ENCODE results near the gene TEDC1. TPM values are rescaled to one million over a fixed set of nuclear protein-coding genes. Genes with fewer than 3 reads are reported as not detected.
"Not testable (repeated sequence)": the region's sequence is repeated elsewhere in the genome, so short reads cannot be mapped to it uniquely, and the experiment has no call there.

The TEDC1 gene
- total and polyA plus RNA-seq, 5 experiments from 2014 or later = 7.2 to 25.0 (median 10.1) TPM

- peaks cover 0 to 18% (median 6%) of the 10 kb centered on the region in 4 donors for H3K4me1 Mint-ChIP-seq
- peaks cover 1 to 21% (median 5%) of the 10 kb centered on the region in 5 donors for H3K27me3 Mint-ChIP-seq
- ATAC-seq (no peak), DNase-seq (no peak)
- no peaks in the 10 kb centered on the region for H3K9me3 Mint-ChIP-seq
- H3K4me3 Mint-ChIP-seq = no peak overlapping the region
- H3K27ac Mint-ChIP-seq = peak overlapping the region in 1 of 10 donors; percentile 18
- no peaks in the 10 kb centered on the region for H3K36me3 Mint-ChIP-seq
- POLR2A ChIA-PET = no interaction called here
Measured at GRCh38 chr14:105536051-105536450, 45.0 kb downstream of the TEDC1 start.

- Mint-ChIP-seq H3K36me3 (no peaks in the 10 kb centered on the region), H3K27me3 (peaks cover 5 to 26% (median 10%) of the 10 kb centered on the region in 5 donors), H3K4me3 (no peak overlapping the region), H3K4me1 (peaks cover 0 to 15% (median 6%) of the 10 kb centered on the region in 4 donors), H3K27ac (no peak overlapping the region), H3K9me3 (peaks cover 0 to 4% (median 0%) of the 10 kb centered on the region in 9 donors)
- ATAC-seq (no peak), DNase-seq (no peak)
- POLR2A ChIA-PET = interaction anchor here (1.0 kb wide), 1 partner anchor 9 kb away, joined by 3 read pairs; no protein-coding TSS in a partner anchor
Measured at GRCh38 chr14:105536691-105537579, 45.9 kb downstream of the TEDC1 start.

GRCh38 chr14:105537580-105538474, 46.8 kb downstream of the TEDC1 start:
- DNase-seq (peak; percentile 47 to 81 (median 68)), ATAC-seq (peak; percentile 83 to 97)
- POLR2A ChIA-PET = interaction anchor here (1.0 kb wide), 1 partner anchor 9 kb away, joined by 3 read pairs; no protein-coding TSS in a partner anchor
- Mint-ChIP-seq H3K4me1 (peaks cover 0 to 6% (median 4%) of the 10 kb centered on the region in 4 donors), H3K9me3 (peaks cover 0 to 4% (median under 1%) of the 10 kb centered on the region in 9 donors), H3K27ac (peak overlapping the region in 3 of 10 donors; percentile 56 to 71 (median 59)), H3K27me3 (peaks cover 5 to 26% (median 10%) of the 10 kb centered on the region in 5 donors), H3K36me3 (peaks cover 0 to 4% (median 0%) of the 10 kb centered on the region in 3 donors), H3K4me3 (peak overlapping the region in 2 of 10 donors; percentile 34 to 51)

GRCh38 chr14:105538481-105539049, 47.5 kb downstream of the TEDC1 start:
- peaks cover 5 to 26% (median 10%) of the 10 kb centered on the region in 5 donors for H3K27me3 Mint-ChIP-seq
- H3K9me3 Mint-ChIP-seq = peaks cover 0 to 9% (median 3%) of the 10 kb centered on the region in 9 donors
- H3K36me3 Mint-ChIP-seq = peaks cover 0 to 9% (median 0%) of the 10 kb centered on the region in 3 donors
- no peak for ATAC-seq
- POLR2A ChIA-PET = no interaction called here
- H3K4me1 Mint-ChIP-seq = peaks cover 0 to 5% (median 2%) of the 10 kb centered on the region in 4 donors
- peak overlapping the region in 1 of 10 donors; percentile 34 for H3K4me3 Mint-ChIP-seq
- H3K27ac Mint-ChIP-seq = peak overlapping the region in 1 of 10 donors; percentile 71
- DNase-seq = no peak

- peaks cover 5 to 26% (median 10%) of the 10 kb centered on the region in 5 donors for H3K27me3 Mint-ChIP-seq
- POLR2A ChIA-PET = no interaction called here
- peaks cover 0 to 5% (median under 1%) of the 10 kb centered on the region in 4 donors for H3K4me1 Mint-ChIP-seq
- H3K36me3 Mint-ChIP-seq = peaks cover 0 to 9% (median 0%) of the 10 kb centered on the region in 3 donors
- DNase-seq (no peak), ATAC-seq (no peak)
- H3K9me3 Mint-ChIP-seq = peaks cover 0 to 9% (median 4%) of the 10 kb centered on the region in 9 donors
- H3K27ac Mint-ChIP-seq = no peak overlapping the region
- no peak overlapping the region for H3K4me3 Mint-ChIP-seq
Measured at GRCh38 chr14:105540811-105541210, 49.8 kb downstream of the TEDC1 start.

- ATAC-seq = no peak
- POLR2A ChIA-PET = no interaction called here
- Mint-ChIP-seq H3K27me3 (peaks cover 5 to 26% (median 10%) of the 10 kb centered on the region in 5 donors), H3K4me1 (peaks cover 0 to 5% (median under 1%) of the 10 kb centered on the region in 4 donors), H3K36me3 (peaks cover 0 to 9% (median 0%) of the 10 kb centered on the region in 3 donors), H3K9me3 (peaks cover 0 to 9% (median 4%) of the 10 kb centered on the region in 9 donors), H3K27ac (no peak overlapping the region), H3K4me3 (no peak overlapping the region)
- no peak for DNase-seq
Measured at GRCh38 chr14:105541218-105541875, 50.3 kb downstream of the TEDC1 start.

- H3K4me3 Mint-ChIP-seq, H3K36me3 Mint-ChIP-seq, H3K27ac Mint-ChIP-seq, H3K9me3 Mint-ChIP-seq, POLR2A ChIA-PET, DNase-seq, H3K4me1 Mint-ChIP-seq, ATAC-seq: not testable (repeated sequence)
- H3K27me3 Mint-ChIP-seq = peaks cover 3 to 25% (median 8%) of the 10 kb centered on the region in 5 donors
Measured at GRCh38 chr14:105545676-105546075, 54.6 kb downstream of the TEDC1 start.

GRCh38 chr14:105546410-105546809, 55.4 kb downstream of the TEDC1 start:
- H3K4me3 Mint-ChIP-seq, ATAC-seq, H3K9me3 Mint-ChIP-seq, DNase-seq, POLR2A ChIA-PET, H3K36me3 Mint-ChIP-seq, H3K4me1 Mint-ChIP-seq, H3K27ac Mint-ChIP-seq: not testable (repeated sequence)
- H3K27me3 Mint-ChIP-seq = peaks cover 3 to 18% (median 6%) of the 10 kb centered on the region in 5 donors

- H3K27ac Mint-ChIP-seq, H3K36me3 Mint-ChIP-seq, DNase-seq, H3K4me1 Mint-ChIP-seq, H3K9me3 Mint-ChIP-seq, H3K4me3 Mint-ChIP-seq, POLR2A ChIA-PET, ATAC-seq: not testable (repeated sequence)
- H3K27me3 Mint-ChIP-seq = peaks cover 0 to 12% (median 3%) of the 10 kb centered on the region in 5 donors
Measured at GRCh38 chr14:105547072-105547471, 56.0 kb downstream of the TEDC1 start.

- no peak overlapping the region for H3K27ac Mint-ChIP-seq
- DNase-seq = no peak
Measured at GRCh38 chr14:105547741-105548169, 56.7 kb downstream of the TEDC1 start.

More at GRCh38 chr14:105547741-105548169, 56.7 kb downstream of the TEDC1 start:
- Mint-ChIP-seq H3K4me3 (no peak overlapping the region), H3K4me1 (no peaks in the 10 kb centered on the region), H3K36me3 (peaks cover 0 to 6% (median 0%) of the 10 kb centered on the region in 3 donors), H3K9me3 (peaks cover 0 to 6% (median 0%) of the 10 kb centered on the region in 9 donors), H3K27me3 (peaks cover 0 to 10% (median 4%) of the 10 kb centered on the region in 5 donors)
- POLR2A ChIA-PET = no interaction called here
- no peak for ATAC-seq
